ENCODE measurements around the gene MADD. TPM values are rescaled to one million over a fixed set of nuclear protein-coding genes. Genes with fewer than 3 reads are reported as not detected.

MADD gene
- total and polyA plus RNA-seq, 2 experiments from 2014 or later: 13.4 to 43.8 TPM

GRCh38 chr11:47269002-47269828 is 718 bp upstream of the MADD start:
- peaks cover 9% of the 10 kb centered on the region for H3K27me3 Mint-ChIP-seq (ENCODE audit: insufficient read depth, low read depth, poor library complexity)
- peak overlapping the region; percentile 96 for H3K27ac Mint-ChIP-seq
- Histone ChIP-seq H3K4me1 (ENCODE audit: insufficient read depth) (peaks cover 36% of the 10 kb centered on the region), H3K27me3 (ENCODE audit: insufficient read depth) (no peaks in the 10 kb centered on the region), H3F3A (replicated peaks; ENCODE audit: low read depth) (peaks cover 22% of the 10 kb centered on the region), H2AFZ (peak overlapping the region; percentile 89), H3K27ac (ENCODE audit: low read depth) (peak overlapping the region; percentile 99), H3K79me2 (replicated peaks; ENCODE audit: insufficient read depth) (peaks cover 38% of the 10 kb centered on the region), H3K9me2 (ENCODE audit: insufficient read depth) (no peaks in the 10 kb centered on the region), H3K4me2 (peak overlapping the region; percentile 96), H3K4me3 (peak overlapping the region; percentile 88), H3K36me3 (ENCODE audit: insufficient read depth) (no peaks in the 10 kb centered on the region; the same call in 1 of the 2 replicates), H4K20me1 (replicated peaks; ENCODE audit: insufficient read depth) (peaks cover 28% of the 10 kb centered on the region)
- ATAC-seq: peak; percentile 68
- peak overlapping the region; percentile 88 for H3K4me3 Mint-ChIP-seq
- peaks cover under 1% of the 10 kb centered on the region; the same call in 2 of the 3 replicates for H3K36me3 Mint-ChIP-seq (ENCODE audit: low read depth)
- no peaks in the 10 kb centered on the region for H3K9me3 Mint-ChIP-seq
- TF ChIP-seq REST (IDR thresholded peaks at IDR 0.05; ENCODE audit: unreplicated experiment): no peak
- peak; percentile 57 for TF ChIP-seq POLR2AphosphoS5 (IDR thresholded peaks at IDR 0.05; ENCODE audit: low read depth)
- TF ChIP-seq CREB1 (CRISPR knock-in tag; IDR thresholded peaks at IDR 0.05; ENCODE audit: low read depth): 0 out of 2 replicates have a peak, but pooled peaks have one; percentile 11
- TF ChIP-seq NANOG (IDR thresholded peaks at IDR 0.05; ENCODE audit: borderline replicate concordance): no peak
- peak; percentile 52; the same call in 1 of the 2 replicates for TF ChIP-seq ETS1 (IDR thresholded peaks at IDR 0.05)
- TF ChIP-seq JUNB (IDR thresholded peaks at IDR 0.05; ENCODE audit: unreplicated experiment): no peak
- peak; percentile 95 for DNase-seq (ENCODE audit: low spot score)
- H3K4me1 Mint-ChIP-seq: peaks cover 41% of the 10 kb centered on the region

GRCh38 chr11:47270331-47271271 is 668 bp downstream of the MADD start:
- Mint-ChIP-seq H3K36me3 (ENCODE audit: low read depth) (peaks cover 9% of the 10 kb centered on the region; the same call in 2 of the 3 replicates), H3K4me3 (peak overlapping the region; percentile 76), H3K4me1 (peaks cover 41% of the 10 kb centered on the region), H3K27me3 (ENCODE audit: insufficient read depth, low read depth, poor library complexity) (peaks cover 9% of the 10 kb centered on the region), H3K27ac (no peak overlapping the region; the same call in 1 of the 2 replicates), H3K9me3 (no peaks in the 10 kb centered on the region)
- Histone ChIP-seq H3F3A (replicated peaks; ENCODE audit: low read depth) (peaks cover 22% of the 10 kb centered on the region), H3K36me3 (ENCODE audit: insufficient read depth) (no peaks in the 10 kb centered on the region; the same call in 1 of the 2 replicates), H3K4me2 (peak overlapping the region; percentile 96), H4K20me1 (replicated peaks; ENCODE audit: insufficient read depth) (peaks cover 28% of the 10 kb centered on the region), H3K27me3 (ENCODE audit: insufficient read depth) (no peaks in the 10 kb centered on the region), H3K79me2 (replicated peaks; ENCODE audit: insufficient read depth) (peaks cover 41% of the 10 kb centered on the region), H3K4me3 (peak overlapping the region; percentile 88), H3K27ac (ENCODE audit: low read depth) (peak overlapping the region; percentile 99; the same call in 1 of the 2 replicates), H2AFZ (no peak overlapping the region; the same call in 1 of the 2 replicates), H3K9me2 (ENCODE audit: insufficient read depth) (no peaks in the 10 kb centered on the region), H3K4me1 (ENCODE audit: insufficient read depth) (peaks cover 36% of the 10 kb centered on the region)
- ATAC-seq: peak; percentile 9
- DNase-seq (ENCODE audit: low spot score): peak; percentile 59
- TF ChIP-seq NANOG (IDR thresholded peaks at IDR 0.05; ENCODE audit: borderline replicate concordance): no peak
- TF ChIP-seq REST (IDR thresholded peaks at IDR 0.05; ENCODE audit: unreplicated experiment): peak; percentile 37

All from GM23338 (cell line).